ENCODE results near the gene ENTR1. TPM values are rescaled to one million over a fixed set of nuclear protein-coding genes. Genes with fewer than 3 reads are reported as not detected.

The ENTR1 gene
- total and polyA plus RNA-seq, 10 of the 15 experiments (the other 5 are each of a cell fraction or from before 2014, with no cell fraction given), result 8.2 to 96.4 (median 41.1) TPM

- TF ChIP-seq CUX1 (IDR thresholded peaks at IDR 0.05; ENCODE audit: insufficient replicate concordance, low read depth, low read length) (no peak), BACH1 (IDR thresholded peaks at IDR 0.05; ENCODE audit: borderline replicate concordance) (no peak), RBBP5 (conservative IDR thresholded peaks at IDR 0.05) (no peak), BCLAF1 (IDR thresholded peaks at IDR 0.05) (no peak), ZBTB40 (IDR thresholded peaks at IDR 0.05; ENCODE audit: borderline replicate concordance) (no peak), CREM (IDR thresholded peaks at IDR 0.05; ENCODE audit: low read depth) (0 out of 2 replicates have a peak, but pooled peaks have one; percentile 30), SMARCA5 (IDR thresholded peaks at IDR 0.05) (no peak; the same call in 1 of the 2 replicates), IRF5 (IDR thresholded peaks at IDR 0.05; ENCODE audit: borderline replicate concordance) (no peak), RFX5 (IDR thresholded peaks at IDR 0.05; ENCODE audit: low read depth, low read length) (no peak), ZNF217 (IDR thresholded peaks at IDR 0.05) (no peak), SMAD5 (IDR thresholded peaks at IDR 0.05; ENCODE audit: low read depth) (no peak), ELK1 (IDR thresholded peaks at IDR 0.05; ENCODE audit: low read depth, low read length) (no peak), BCL11A (IDR thresholded peaks at IDR 0.05; ENCODE audit: low read depth, low read length) (0 out of 2 replicates have a peak, but pooled peaks have one; percentile 32), IKZF1 (conservative IDR thresholded peaks at IDR 0.05) (peak; percentile 60), CEBPB (IDR thresholded peaks at IDR 0.05; ENCODE audit: borderline replicate concordance in 1 of 2, low read depth in 2 of 2, low read length in 2 of 2) (no peak), MYB (IDR thresholded peaks at IDR 0.05; ENCODE audit: borderline replicate concordance, low read depth, low read length) (no peak)
These were observed 6.9 kb downstream of the ENTR1 start (continued) for GRCh38 chr9:136403538-136403914.

Data from GM12878 (cell line).